Daoy (cell line): ENCODE results near the gene ANKRD30A. TPM values are rescaled to one million over a fixed set of nuclear protein-coding genes. Genes with fewer than 3 reads are reported as not detected.
"Not testable (repeated sequence)": the region's sequence is repeated elsewhere in the genome, so short reads cannot be mapped to it uniquely, and the experiment has no call there.

Experiments
- DNase-seq: peaks from one replicate; pipeline ENCODE4 v3.0.0-alpha.2; 2015; ENCODE audit warnings: low read depth
- total RNA-seq: library from RNA; depleted of rRNA; stranded (reverse); fragments of >200 nt; shearing (Covaris generic); gene quantifications from 2 replicates; pipeline ENCODE4 v1.2.3, GENCODE V29; 2014; rRNA removed

Gene ANKRD30A
- not detected in 2 replicates for total RNA-seq

- no peak for DNase-seq
Measured at GRCh38 chr10:37125191-37125732, at the start of gene ANKRD30A. ANKRD30A (plus strand) TSS chr10:37125598; CDS start chr10:37125788, 190 bp downstream.

- not testable (repeated sequence) for DNase-seq
Measured at GRCh38 chr10:37076083-37076482, 49.3 kb upstream of the ANKRD30A start.

DNA sequence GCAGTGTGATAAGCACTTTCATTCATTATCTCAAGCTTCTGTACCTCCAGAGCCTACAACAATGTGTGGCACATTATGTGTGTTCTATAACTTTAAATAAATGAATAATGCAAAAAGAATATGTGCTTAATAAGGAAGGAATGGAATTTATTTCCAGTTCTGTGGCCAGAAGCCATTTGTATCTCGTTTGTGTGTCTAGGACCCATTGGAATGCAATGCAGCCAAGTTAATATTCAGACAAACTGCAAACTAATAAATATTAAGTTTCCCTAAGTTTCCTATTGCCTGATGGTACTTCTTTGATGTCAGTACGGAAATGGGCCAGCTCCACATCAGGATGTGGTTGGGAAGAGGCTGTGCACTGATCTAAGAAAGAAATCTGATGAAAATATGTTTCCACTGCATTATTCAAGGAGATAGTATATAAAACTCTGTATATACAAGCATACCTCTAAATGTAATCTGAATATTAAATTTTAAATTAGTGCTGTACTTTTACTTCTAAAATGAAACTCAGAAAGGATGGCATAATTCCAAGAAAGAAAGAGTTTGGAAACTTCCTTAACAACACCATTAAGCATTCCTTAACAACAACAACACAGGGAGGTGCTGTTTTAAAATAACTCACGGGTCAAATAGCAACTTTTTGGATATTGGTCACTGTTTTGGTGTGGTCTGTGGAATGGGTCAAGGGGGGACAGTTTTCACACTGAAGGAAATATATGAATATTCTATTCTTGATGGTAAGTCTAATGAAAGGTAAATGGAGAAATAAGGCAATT is 29.4 kb upstream of the ANKRD30A start:
- no peak for DNase-seq

- DNase-seq = no peak
Measured at GRCh38 chr10:37101261-37101660, 24.1 kb upstream of the ANKRD30A start.

GRCh38 chr10:37109000-37109399 is 16.4 kb upstream of the ANKRD30A start:
- no peak for DNase-seq

GRCh38 chr10:37124532-37124931 is 866 bp upstream of the ANKRD30A start:
- DNase-seq = no peak

- no peak for DNase-seq
Measured at GRCh38 chr10:37125921-37126320, 523 bp downstream of the ANKRD30A start.

DNA sequence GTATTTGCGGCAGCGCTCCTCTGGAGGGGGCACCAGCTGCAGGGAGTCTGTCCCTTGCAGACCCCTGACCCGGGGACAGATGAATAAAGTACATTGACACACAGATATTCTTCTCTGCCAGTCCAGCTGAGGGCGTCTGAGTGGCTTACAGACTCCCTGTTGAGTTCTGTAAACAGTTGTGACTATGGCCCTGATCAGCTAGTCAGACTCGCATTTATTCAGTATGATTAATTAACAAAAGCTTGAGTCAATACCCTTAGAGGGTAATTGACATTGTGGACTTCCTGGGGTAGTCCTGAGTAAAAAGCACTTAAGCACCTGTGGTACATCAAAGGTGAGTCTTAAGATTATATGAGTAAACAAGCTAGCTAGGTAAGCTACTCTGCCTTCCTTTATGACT is 21.0 kb downstream of the ANKRD30A start:
- no peak for DNase-seq

DNA sequence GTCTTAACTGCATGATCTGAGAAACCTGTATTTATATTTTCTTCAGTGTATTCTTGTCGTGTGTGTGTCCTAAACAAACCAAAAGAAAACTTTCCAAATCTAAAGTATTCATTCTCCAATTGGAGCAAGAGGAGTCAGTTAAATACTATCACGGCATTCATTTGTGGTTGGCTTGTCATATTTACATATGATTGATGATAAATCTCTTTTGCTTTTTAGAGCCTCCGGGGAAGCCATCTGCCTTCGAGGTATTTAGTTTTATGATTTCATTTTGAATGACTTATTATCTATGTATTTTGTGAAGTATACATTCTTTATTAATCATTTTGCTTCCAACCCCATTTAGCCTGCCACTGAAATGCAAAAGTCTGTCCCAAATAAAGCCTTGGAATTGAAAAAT is 37.0 kb downstream of the ANKRD30A start:
- DNase-seq = not testable (repeated sequence)

GRCh38 chr10:37171945-37172344 is 46.5 kb downstream of the ANKRD30A start:
- DNase-seq = not testable (repeated sequence)

GRCh38 chr10:37178296-37178695 is 52.9 kb downstream of the ANKRD30A start:
- not testable (repeated sequence) for DNase-seq

GRCh38 chr10:37182719-37183118 is 57.3 kb downstream of the ANKRD30A start:
- not testable (repeated sequence) for DNase-seq

DNA sequence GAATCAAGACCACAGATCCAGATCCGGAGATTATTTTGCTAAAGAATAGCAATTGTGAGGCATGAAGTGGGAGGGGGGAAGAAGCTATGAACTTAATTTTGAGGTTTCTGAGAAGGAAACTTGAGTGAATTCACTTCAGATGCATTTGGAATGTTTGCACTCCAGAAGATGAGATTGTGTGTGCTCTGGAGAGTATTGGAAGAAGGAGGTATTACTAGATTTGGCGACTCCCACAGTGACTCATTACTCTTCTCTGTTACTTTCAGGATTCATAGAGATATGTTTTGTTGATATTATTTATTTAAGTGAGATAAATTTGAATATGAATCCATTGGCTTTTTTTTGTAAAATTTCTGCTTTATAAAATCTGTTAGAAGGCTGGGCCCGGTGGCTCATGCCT is 80.7 kb downstream of the ANKRD30A start:
- DNase-seq = no peak

- no peak for DNase-seq
Measured at GRCh38 chr10:37220866-37221265, 95.5 kb downstream of the ANKRD30A start.

DNA sequence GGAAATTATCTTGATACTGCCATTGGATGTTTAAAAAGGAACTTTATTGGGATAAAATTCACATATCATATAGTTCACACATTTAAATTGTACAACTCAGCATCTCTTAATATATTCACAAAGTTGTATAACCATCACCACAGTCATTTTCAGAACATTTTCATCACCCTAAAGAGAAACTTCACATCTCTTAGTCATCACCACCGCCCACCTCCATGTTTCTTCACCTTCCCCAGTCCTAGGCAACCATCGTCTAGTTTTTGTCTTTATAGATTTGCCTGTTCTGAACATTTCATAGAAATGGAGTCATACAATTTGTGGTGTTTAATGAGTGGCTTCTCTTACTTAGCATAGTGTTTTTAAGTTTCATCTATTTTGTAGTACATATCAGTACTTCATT is 96.6 kb downstream of the ANKRD30A start:
- DNase-seq = no peak

DNA sequence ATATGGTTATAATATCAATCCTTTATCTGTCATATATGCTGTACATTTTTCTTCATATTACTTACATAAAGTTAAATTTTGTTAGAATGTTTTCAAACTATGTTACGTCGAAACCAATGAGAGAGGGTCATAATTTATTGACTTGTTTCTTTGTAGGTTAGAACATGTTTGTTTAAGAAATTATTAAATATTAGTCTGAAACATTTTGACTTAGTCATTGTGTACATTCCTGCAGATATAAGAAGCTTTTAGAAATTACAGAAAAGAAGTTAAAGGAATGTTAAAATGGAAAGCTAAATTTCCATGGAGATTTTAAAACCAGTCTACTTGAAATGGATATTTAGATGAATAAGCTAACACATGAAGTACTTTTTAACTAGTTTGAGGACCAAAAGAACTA is 99.8 kb downstream of the ANKRD30A start:
- no peak for DNase-seq

GRCh38 chr10:37226524-37226923 is 101.1 kb downstream of the ANKRD30A start:
- no peak for DNase-seq

DNA sequence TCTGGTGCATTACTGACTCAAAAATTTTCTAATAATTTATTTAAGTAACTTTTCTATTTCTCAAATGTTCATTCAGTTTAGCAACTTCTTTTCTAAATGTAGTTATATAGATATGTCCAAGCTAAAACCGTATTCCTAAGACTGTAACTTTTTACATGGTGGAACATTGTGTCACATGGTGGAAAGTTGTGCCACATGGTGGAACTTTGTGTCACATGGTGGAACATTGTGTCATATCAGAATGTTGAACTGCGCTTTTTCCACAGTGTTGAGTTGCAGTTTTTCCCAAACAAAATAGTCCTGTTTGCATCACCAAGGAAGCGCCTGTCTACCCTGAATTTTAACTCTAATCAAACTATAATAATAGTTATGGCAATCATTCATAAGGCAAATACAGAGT is 109.3 kb downstream of the ANKRD30A start:
- no peak for DNase-seq

GRCh38 chr10:37236093-37236492 is 110.7 kb downstream of the ANKRD30A start:
- no peak for DNase-seq

DNA sequence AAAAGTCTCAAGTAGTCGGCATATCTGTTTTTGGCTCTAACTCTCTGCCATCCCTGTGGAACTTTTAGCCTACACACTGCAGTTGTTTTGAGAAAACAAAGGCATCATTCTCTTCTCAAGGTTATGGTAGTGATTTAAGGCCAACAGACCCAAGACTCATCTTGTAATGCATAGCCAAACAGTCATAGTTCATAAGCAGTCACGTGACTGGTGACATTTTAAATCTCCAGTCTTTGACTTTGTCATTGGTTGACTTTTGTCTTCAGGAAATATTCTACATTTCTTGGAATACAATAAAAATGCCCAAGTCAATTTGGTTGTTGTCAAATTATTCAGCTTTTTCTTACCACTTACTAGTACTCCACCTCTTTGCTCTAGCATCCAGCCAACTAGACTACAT is 114.8 kb downstream of the ANKRD30A start:
- DNase-seq = no peak

- DNase-seq = no peak
Measured at GRCh38 chr10:37246637-37247036, 121.2 kb downstream of the ANKRD30A start.

DNA sequence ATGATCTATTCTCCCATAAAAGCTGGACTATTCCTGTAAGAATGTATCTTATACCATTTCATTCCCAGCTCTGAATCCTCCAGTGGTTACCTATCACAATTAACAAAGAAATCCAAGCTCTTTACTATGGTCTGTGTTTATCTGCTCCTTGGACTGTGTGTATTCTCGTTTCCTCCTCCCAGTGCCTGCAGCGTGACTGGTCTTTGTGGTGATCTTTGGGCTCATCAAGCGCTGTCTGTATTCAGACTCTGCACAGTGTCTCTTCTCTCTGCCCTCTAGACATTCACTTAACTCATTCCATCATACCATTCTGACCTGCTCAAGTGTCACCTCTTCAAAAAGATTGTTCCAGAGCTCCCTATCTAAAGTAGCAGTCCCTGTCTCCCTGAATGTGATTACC is 130.4 kb downstream of the ANKRD30A start:
- DNase-seq = not testable (repeated sequence)

DNA sequence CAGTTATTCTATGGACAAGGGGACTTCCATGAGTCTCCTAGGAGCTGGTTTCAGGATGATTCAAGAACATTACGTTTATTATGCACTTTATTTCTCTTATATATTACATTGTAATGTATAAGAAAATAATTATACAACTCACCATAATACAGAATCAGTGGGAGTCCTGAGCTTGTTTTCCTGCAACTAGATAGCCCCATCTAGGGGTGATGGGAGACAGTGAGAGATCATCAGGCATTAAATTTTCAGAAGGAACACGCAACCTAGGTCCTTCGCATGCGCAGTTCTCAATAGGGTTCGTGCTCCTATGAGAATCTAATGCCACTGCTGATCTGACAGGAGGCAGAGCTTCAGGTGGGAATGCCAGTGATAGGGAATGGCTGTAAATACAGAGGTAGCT is 137.9 kb downstream of the ANKRD30A start:
- no peak for DNase-seq

DNA sequence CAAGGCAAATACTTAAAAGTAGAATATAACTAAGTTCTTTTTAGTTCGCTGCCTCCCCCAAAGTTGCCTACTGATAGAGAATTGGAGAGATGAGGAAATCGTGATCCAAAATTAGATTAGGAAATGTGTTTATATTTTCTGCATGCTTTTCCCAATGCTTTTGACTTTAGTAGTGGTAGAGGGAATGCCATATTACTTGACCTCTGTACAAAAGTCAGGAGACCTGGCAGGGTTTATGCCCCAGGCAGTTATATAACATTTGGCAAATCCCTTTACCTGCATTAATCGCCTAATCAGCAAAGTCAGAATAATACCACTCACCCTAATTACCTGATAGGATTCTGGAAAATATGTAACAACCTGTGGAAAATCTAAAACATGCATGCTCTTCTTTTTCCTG is 142.9 kb downstream of the ANKRD30A start:
- DNase-seq = no peak
